GM23338 (cell line): ENCODE results near the gene OR6P1. TPM values are rescaled to one million over a fixed set of nuclear protein-coding genes. Genes with fewer than 3 reads are reported as not detected.

Source experiments
- ATAC-seq: fragments of 200-7000 bp; cut with Tn5 transposase; 3 replicates; pipeline ENCODE4 v1.9.1; 2020
- DNase-seq: peaks from one replicate; pipeline ENCODE4 v3.0.0-alpha.2; 2015; ENCODE audit warnings: low spot score
- H2AFZ ChIP-seq: fragments of 200-600 bp; sonication (generic); 2 replicates; pipeline ENCODE4 v1.8.0; 2016; ENCODE audit warnings: antibody characterized with exemption, mild to moderate bottlenecking, moderate library complexity
- H3F3A ChIP-seq: fragments of 200-600 bp; sonication (generic); replicated peaks from 2 replicates; pipeline ENCODE4 v1.8.0; 2017; ENCODE audit warnings: antibody characterized with exemption, mixed run types, low read depth
- H3K27ac ChIP-seq: fragments of 200-600 bp; sonication (generic); 2 replicates; pipeline ENCODE4 v1.6.1; 2016; ENCODE audit warnings: low read depth
- H3K27me3 ChIP-seq: fragments of 200-600 bp; sonication (generic); 2 replicates; pipeline ENCODE4 v1.8.0; 2016; ENCODE audit warnings: mild to moderate bottlenecking, mixed run types, moderate library complexity; ENCODE audit not compliant: insufficient read depth
- H3K36me3 ChIP-seq: fragments of 200-600 bp; sonication (generic); 2 replicates; pipeline ENCODE4 v1.8.0; 2016; ENCODE audit warnings: mild to moderate bottlenecking; ENCODE audit not compliant: insufficient read depth
- H3K4me1 ChIP-seq: fragments of 200-600 bp; sonication (generic); 2 replicates; pipeline ENCODE4 v1.8.0; 2016; ENCODE audit warnings: mild to moderate bottlenecking, moderate library complexity; ENCODE audit not compliant: insufficient read depth
- H3K4me2 ChIP-seq: fragments of 200-600 bp; sonication (generic); 2 replicates; pipeline ENCODE4 v1.7.1; 2017; ENCODE audit warnings: mixed run types
- H3K4me3 ChIP-seq: fragments of 200-600 bp; sonication (generic); 2 replicates; pipeline ENCODE4 v1.6.1; 2016; ENCODE audit warnings: mixed run types
- H3K79me2 ChIP-seq: fragments of 200-600 bp; sonication (generic); replicated peaks from 2 replicates; pipeline ENCODE4 v1.8.0; 2017; ENCODE audit warnings: mild to moderate bottlenecking; ENCODE audit not compliant: insufficient read depth
- H3K9me2 ChIP-seq: fragments of 200-600 bp; sonication (generic); 2 replicates; pipeline ENCODE4 v1.8.0; 2017; ENCODE audit not compliant: insufficient read depth
- H4K20me1 ChIP-seq: fragments of 200-600 bp; sonication (generic); replicated peaks from 2 replicates; pipeline ENCODE4 v1.8.0; 2017; ENCODE audit warnings: mild to moderate bottlenecking; ENCODE audit not compliant: insufficient read depth
- H3K27ac Mint-ChIP-seq: 2 replicates; pipeline ENCODE4 v1.8.0; 2020; ENCODE audit warnings: inconsistent platforms, mild to moderate bottlenecking, moderate library complexity, mixed read lengths
- H3K27me3 Mint-ChIP-seq: 3 replicates; pipeline ENCODE4 v1.8.0; 2022; ENCODE audit warnings: low read depth, mild to moderate bottlenecking, moderate library complexity, mixed read lengths, inconsistent platforms; ENCODE audit not compliant: insufficient read depth, poor library complexity
- H3K36me3 Mint-ChIP-seq: 3 replicates; pipeline ENCODE4 v1.8.0; 2021; ENCODE audit warnings: low read depth, mild to moderate bottlenecking, inconsistent platforms, moderate library complexity, mixed read lengths
- H3K4me1 Mint-ChIP-seq: 3 replicates; pipeline ENCODE4 v1.8.0; 2020; ENCODE audit warnings: mild to moderate bottlenecking, inconsistent platforms, mixed read lengths
- H3K4me3 Mint-ChIP-seq: 3 replicates; pipeline ENCODE4 v1.8.0; 2021; ENCODE audit warnings: moderate library complexity, mild to moderate bottlenecking, inconsistent platforms, mixed read lengths
- H3K9me3 Mint-ChIP-seq: 3 replicates; pipeline ENCODE4 v1.8.0; 2020; ENCODE audit warnings: moderate library complexity, mild to moderate bottlenecking, inconsistent platforms, mixed read lengths
- CREB1 ChIP-seq: fragments of 250-450 bp; sonication (Bioruptor Pico); IDR thresholded peaks from 2 replicates; pipeline ENCODE4 v1.5.0; 2020; ENCODE audit warnings: low read depth, mild to moderate bottlenecking, moderate library complexity
- CTCF ChIP-seq, 2 experiments: fragments of 200-600 bp in 1 of 2; sonication (generic) in 1 of 2; conservative IDR thresholded peaks; 2 replicates each; pipeline versions ENCODE4 v1.5.1 to v1.6.1; 2016 to 2017; ENCODE audit warnings: antibody characterized with exemption in 2 of 2, low read depth in 2 of 2, mild to moderate bottlenecking in 2 of 2, moderate library complexity in 1 of 2
- ETS1 ChIP-seq: IDR thresholded peaks from 2 replicates; pipeline ENCODE4 v1.6.1; 2016; ENCODE audit warnings: antibody characterized with exemption
- EZH2 ChIP-seq: fragments of 200-600 bp; sonication (generic); IDR thresholded peaks from one replicate; pipeline ENCODE4 v1.8.0; 2017; ENCODE audit warnings: antibody characterized with exemption, mild to moderate bottlenecking, low read depth; ENCODE audit not compliant: unreplicated experiment
- EZH2phosphoT487 ChIP-seq: fragments of 200-600 bp; sonication (generic); IDR thresholded peaks from one replicate; pipeline ENCODE4 v1.8.1; 2018; ENCODE audit warnings: antibody characterized with exemption; ENCODE audit not compliant: unreplicated experiment
- JUNB ChIP-seq: IDR thresholded peaks from one replicate; pipeline ENCODE4 v1.6.1; 2016; ENCODE audit warnings: antibody characterized with exemption; ENCODE audit not compliant: unreplicated experiment
- NANOG ChIP-seq: IDR thresholded peaks from 2 replicates; pipeline ENCODE4 v1.6.1; 2016; ENCODE audit warnings: antibody characterized with exemption, borderline replicate concordance
- POLR2AphosphoS5 ChIP-seq: IDR thresholded peaks from 2 replicates; pipeline ENCODE4 v1.6.1; 2016; ENCODE audit warnings: antibody characterized with exemption, low read depth
- REST ChIP-seq: IDR thresholded peaks from one replicate; pipeline ENCODE4 v1.6.1; 2018; ENCODE audit warnings: antibody characterized with exemption; ENCODE audit not compliant: unreplicated experiment
- STAT1 ChIP-seq: IDR thresholded peaks from one replicate; pipeline ENCODE4 v1.6.1; 2016; ENCODE audit warnings: antibody characterized with exemption; ENCODE audit not compliant: unreplicated experiment
- ZNF114 ChIP-seq: fragments of 250-450 bp; sonication (Bioruptor Pico); IDR thresholded peaks from 2 replicates; pipeline ENCODE4 v1.5.0; 2020; ENCODE audit warnings: mild to moderate bottlenecking, moderate library complexity
- ZNF331 ChIP-seq: fragments of 250-450 bp; sonication (Bioruptor Pico); IDR thresholded peaks from 2 replicates; pipeline ENCODE4 v1.5.0; 2020; ENCODE audit warnings: low read depth, mild to moderate bottlenecking, moderate library complexity
- ZNF462 ChIP-seq: fragments of 250-450 bp; sonication (Bioruptor Pico); IDR thresholded peaks from 2 replicates; pipeline ENCODE4 v1.5.0; 2020; ENCODE audit warnings: mild to moderate bottlenecking, moderate library complexity
- polyA plus RNA-seq: library from polyadenylated mRNA; unstranded; fragments of >200 nt; fragmentation: Nextera tagmentation; extraction: Ambion mirVana; gene quantifications from 2 replicates; pipeline ENCODE4 v1.2.1, GENCODE V29; 2016
- total RNA-seq: library from RNA; depleted of rRNA; stranded (reverse); fragments of >200 nt; shearing (Covaris generic); gene quantifications from 2 replicates; pipeline ENCODE4 v1.2.3, GENCODE V29; 2014

OR6P1 gene
- total and polyA plus RNA-seq, 2 experiments from 2014 or later: not detected

- Mint-ChIP-seq H3K27ac (no peak overlapping the region), H3K4me3 (no peak overlapping the region), H3K4me1 (no peaks in the 10 kb centered on the region), H3K27me3 (peaks cover 2% of the 10 kb centered on the region), H3K36me3 (no peaks in the 10 kb centered on the region), H3K9me3 (no peaks in the 10 kb centered on the region)
- no peak overlapping the region for H2AFZ ChIP-seq
- H3F3A ChIP-seq: no peaks in the 10 kb centered on the region
- TF ChIP-seq STAT1: no peak
- TF ChIP-seq ZNF331 (CRISPR knock-in tag): no peak
- TF ChIP-seq NANOG: no peak
- TF ChIP-seq CTCF (conservative IDR thresholded peaks at IDR 0.05; ENCODE audit: low read depth in 2 of 2): no peak
- no peak for TF ChIP-seq ZNF462 (CRISPR knock-in tag)
- TF ChIP-seq REST: no peak
- TF ChIP-seq POLR2AphosphoS5: no peak
- no peak for TF ChIP-seq JUNB
- TF ChIP-seq ZNF114 (CRISPR knock-in tag): no peak
- TF ChIP-seq EZH2: no peak
- no peak for TF ChIP-seq EZH2phosphoT487
- no peak for TF ChIP-seq ETS1
- no peak for TF ChIP-seq CREB1
- H3K4me2 ChIP-seq: no peak overlapping the region
- ATAC-seq (no peak), DNase-seq (no peak)
- no peaks in the 10 kb centered on the region for H4K20me1 ChIP-seq
- H3K27ac ChIP-seq: no peak overlapping the region
- H3K4me1 ChIP-seq: no peaks in the 10 kb centered on the region
- no peak overlapping the region for H3K4me3 ChIP-seq
- no peaks in the 10 kb centered on the region for H3K36me3 ChIP-seq
- no peaks in the 10 kb centered on the region for H3K79me2 ChIP-seq
- H3K9me2 ChIP-seq: no peaks in the 10 kb centered on the region
- no peaks in the 10 kb centered on the region for H3K27me3 ChIP-seq
Observed at GRCh38 chr1:158572226-158572625, 1.8 kb upstream of the OR6P1 start.
